Keratinocyte (primary cell): ENCODE results near the gene PPFIA1.

Source experiments
- CTCF ChIP-seq, 3 experiments: IDR thresholded peaks in 1 of 3; conservative IDR thresholded peaks in 1 of 3; optimal IDR thresholded peaks in 1 of 3; 2 replicates in 2 of 3; 3 replicates in 1 of 3; pipeline versions ENCODE3 to v1.5.1; 2011; ENCODE audit warnings: low read length in 3 of 3, mild to moderate bottlenecking in 3 of 3, moderate library complexity in 2 of 3, control low read depth in 1 of 3, inconsistent platforms in 1 of 3; ENCODE audit not compliant: insufficient read depth in 2 of 3; ENCODE audit errors: extremely low read depth in 1 of 3
- EZH2 ChIP-seq: IDR thresholded peaks from one replicate; pipeline ENCODE4 v1.6.1; 2012; ENCODE audit warnings: inconsistent platforms, mild to moderate bottlenecking, low read length, moderate library complexity

- TF ChIP-seq CTCF (optimal IDR thresholded peaks at IDR 0.05 in 1 of 3, IDR thresholded peaks at IDR 0.05 in 1 of 3, conservative IDR thresholded peaks at IDR 0.05 in 1 of 3; ENCODE audit: extremely low read depth in 1 of 3, insufficient read depth in 2 of 3, low read length in 3 of 3) (no peak), EZH2 (no peak)
Measured at GRCh38 chr11:70289582-70289981, 19.1 kb downstream of the PPFIA1 start.
